ENCODE results near the gene KIAA1671. TPM values are rescaled to one million over a fixed set of nuclear protein-coding genes. Genes with fewer than 3 reads are reported as not detected.

KIAA1671 gene
- total and polyA plus RNA-seq, 9 of the 15 experiments (the other 6 are each of a cell fraction or from before 2014, with no cell fraction given), result under 0.01 to 0.11 (median 0.02) TPM; not detected in 5

DNA sequence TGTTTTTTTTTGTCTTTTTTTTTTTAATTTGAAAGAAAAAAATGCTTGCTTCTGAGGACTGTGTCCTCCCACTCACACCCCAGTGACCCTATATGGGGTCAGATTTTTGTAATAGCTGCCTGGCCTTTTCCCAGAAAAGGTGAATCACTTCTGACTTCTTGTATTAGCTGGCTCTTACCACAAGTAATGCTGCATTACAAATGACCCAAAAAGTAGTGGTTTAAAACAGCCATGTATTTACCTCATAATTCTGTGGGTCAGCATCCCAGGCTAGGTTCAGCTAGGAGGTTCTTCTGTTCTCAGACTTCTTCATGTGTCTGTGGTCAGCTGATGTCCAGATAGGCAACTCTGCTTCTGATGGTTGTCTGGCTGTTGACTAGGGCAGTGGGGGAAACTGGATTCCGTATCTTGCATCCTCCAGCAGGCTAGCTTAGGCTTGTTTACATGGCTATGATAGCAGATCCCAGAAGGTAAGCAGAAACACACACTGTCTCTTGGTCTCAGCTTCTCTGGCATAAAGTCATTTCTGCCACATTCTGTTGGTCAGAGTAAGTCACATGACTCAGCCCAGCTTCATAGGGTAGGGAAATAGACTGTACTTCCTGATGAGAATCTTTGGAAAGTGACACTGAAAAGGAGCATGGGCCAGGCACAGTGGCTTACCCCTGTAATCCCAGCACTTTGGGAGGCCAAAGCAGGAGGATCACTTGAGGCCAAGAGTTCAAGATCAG is 25.5 kb upstream of the KIAA1671 start:
- in situ Hi-C loops (cut with MboI), result no loop called here
- TF ChIP-seq HCFC1 (IDR thresholded peaks at IDR 0.05; ENCODE audit: low read depth, low read length) (no peak), MEF2D (tag; conservative IDR thresholded peaks at IDR 0.05; ENCODE audit: low read depth) (no peak), ZNF780A (CRISPR knock-in tag; IDR thresholded peaks at IDR 0.05) (no peak), ZSCAN32 (CRISPR knock-in tag; IDR thresholded peaks at IDR 0.05) (no peak), GATAD2B (IDR thresholded peaks at IDR 0.05; ENCODE audit: borderline replicate concordance) (no peak), RAD51 (IDR thresholded peaks at IDR 0.05; ENCODE audit: borderline replicate concordance, low read depth) (0 out of 2 replicates have a peak, but pooled peaks have one; percentile 15), NBN (IDR thresholded peaks at IDR 0.05; ENCODE audit: low read depth) (no peak), DIDO1 (tag; IDR thresholded peaks at IDR 0.05; ENCODE audit: low read depth) (no peak), PRMT5 (CRISPR knock-in tag; IDR thresholded peaks at IDR 0.05) (no peak), SIN3A (IDR thresholded peaks at IDR 0.05; ENCODE audit: borderline replicate concordance in 2 of 2, control insufficient read depth in 1 of 2, low read depth in 2 of 2, low read length in 2 of 2) (no peak), ZBTB8A (IDR thresholded peaks at IDR 0.05; ENCODE audit: partially characterized antibody) (no peak), PPARD (CRISPR knock-in tag; IDR thresholded peaks at IDR 0.05) (no peak), TOE1 (IDR thresholded peaks at IDR 0.05; ENCODE audit: borderline replicate concordance) (peak; percentile 35; the same call in 1 of the 2 replicates), TOE1 (CRISPR knock-in tag; IDR thresholded peaks at IDR 0.05; ENCODE audit: borderline replicate concordance, low read depth) (no peak), PYGO2 (tag; IDR thresholded peaks at IDR 0.05) (no peak)
- TF ChIP-seq, protein P1, sequence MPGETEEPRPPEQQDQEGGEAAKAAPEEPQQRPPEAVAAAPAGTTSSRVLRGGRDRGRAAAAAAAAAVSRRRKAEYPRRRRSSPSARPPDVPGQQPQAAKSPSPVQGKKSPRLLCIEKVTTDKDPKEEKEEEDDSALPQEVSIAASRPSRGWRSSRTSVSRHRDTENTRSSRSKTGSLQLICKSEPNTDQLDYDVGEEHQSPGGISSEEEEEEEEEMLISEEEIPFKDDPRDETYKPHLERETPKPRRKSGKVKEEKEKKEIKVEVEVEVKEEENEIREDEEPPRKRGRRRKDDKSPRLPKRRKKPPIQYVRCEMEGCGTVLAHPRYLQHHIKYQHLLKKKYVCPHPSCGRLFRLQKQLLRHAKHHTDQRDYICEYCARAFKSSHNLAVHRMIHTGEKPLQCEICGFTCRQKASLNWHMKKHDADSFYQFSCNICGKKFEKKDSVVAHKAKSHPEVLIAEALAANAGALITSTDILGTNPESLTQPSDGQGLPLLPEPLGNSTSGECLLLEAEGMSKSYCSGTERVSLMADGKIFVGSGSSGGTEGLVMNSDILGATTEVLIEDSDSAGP (CRISPR knock-in tag; IDR thresholded peaks at IDR 0.05), result no peak
- TF ChIP-seq, protein P2, sequence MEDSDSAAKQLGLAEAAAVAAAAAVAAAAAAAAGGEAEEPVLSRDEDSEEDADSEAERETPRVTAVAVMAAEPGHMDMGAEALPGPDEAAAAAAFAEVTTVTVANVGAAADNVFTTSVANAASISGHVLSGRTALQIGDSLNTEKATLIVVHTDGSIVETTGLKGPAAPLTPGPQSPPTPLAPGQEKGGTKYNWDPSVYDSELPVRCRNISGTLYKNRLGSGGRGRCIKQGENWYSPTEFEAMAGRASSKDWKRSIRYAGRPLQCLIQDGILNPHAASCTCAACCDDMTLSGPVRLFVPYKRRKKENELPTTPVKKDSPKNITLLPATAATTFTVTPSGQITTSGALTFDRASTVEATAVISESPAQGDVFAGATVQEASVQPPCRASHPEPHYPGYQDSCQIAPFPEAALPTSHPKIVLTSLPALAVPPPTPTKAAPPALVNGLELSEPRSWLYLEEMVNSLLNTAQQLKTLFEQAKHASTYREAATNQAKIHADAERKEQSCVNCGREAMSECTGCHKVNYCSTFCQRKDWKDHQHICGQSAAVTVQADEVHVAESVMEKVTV (CRISPR knock-in tag; IDR thresholded peaks at IDR 0.05), result no peak
- TF ChIP-seq, protein P3, sequence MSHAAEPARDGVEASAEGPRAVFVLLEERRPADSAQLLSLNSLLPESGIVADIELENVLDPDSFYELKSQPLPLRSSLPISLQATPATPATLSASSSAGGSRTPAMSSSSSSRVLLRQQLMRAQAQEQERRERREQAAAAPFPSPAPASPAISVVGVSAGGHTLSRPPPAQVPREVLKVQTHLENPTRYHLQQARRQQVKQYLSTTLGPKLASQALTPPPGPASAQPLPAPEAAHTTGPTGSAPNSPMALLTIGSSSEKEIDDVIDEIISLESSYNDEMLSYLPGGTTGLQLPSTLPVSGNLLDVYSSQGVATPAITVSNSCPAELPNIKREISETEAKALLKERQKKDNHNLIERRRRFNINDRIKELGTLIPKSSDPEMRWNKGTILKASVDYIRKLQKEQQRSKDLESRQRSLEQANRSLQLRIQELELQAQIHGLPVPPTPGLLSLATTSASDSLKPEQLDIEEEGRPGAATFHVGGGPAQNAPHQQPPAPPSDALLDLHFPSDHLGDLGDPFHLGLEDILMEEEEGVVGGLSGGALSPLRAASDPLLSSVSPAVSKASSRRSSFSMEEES (CRISPR knock-in tag; IDR thresholded peaks at IDR 0.05), result peak; percentile 78
- intact Hi-C loops (cut with micrococcal nuclease), result no loop called here
- DNase-seq (ENCODE audit: extremely low read depth in 1 of 4, low spot score in 3 of 4) (no peak), FAIRE-seq (no peak), ATAC-seq (no peak)
- Histone ChIP-seq H3K9ac (ENCODE audit: insufficient read depth in 1 of 2, low read depth in 2 of 2, low read length in 2 of 2) (no peak overlapping the region), H3K27ac (ENCODE audit: extremely low read depth, low read depth, low read length) (no peak overlapping the region), H3K27me3 (ENCODE audit: control insufficient read depth in 2 of 2, insufficient read depth in 2 of 2, low read length in 2 of 2) (peaks cover 0 to 20% of the 10 kb centered on the region in 2 experiments; a peak in 2 of 5 replicates), H3K9me3 (replicated peaks; ENCODE audit: control insufficient read depth, insufficient read depth, low read depth, low read length) (no peaks in the 10 kb centered on the region), H3K79me2 (ENCODE audit: control insufficient read depth, insufficient read depth, low read length) (no peaks in the 10 kb centered on the region), H3K4me3 (no peak overlapping the region), H4K20me1 (replicated peaks; ENCODE audit: control insufficient read depth, insufficient read depth, low read length) (no peaks in the 10 kb centered on the region), H3K36me3 (ENCODE audit: control insufficient read depth, insufficient read depth, low read length) (no peaks in the 10 kb centered on the region), H3K4me1 (replicated peaks in 1 of 2; ENCODE audit: control insufficient read depth in 2 of 2, insufficient read depth in 2 of 2, low read length in 2 of 2) (no peaks in the 10 kb centered on the region), H2AFZ (ENCODE audit: low read depth, low read length) (no peak overlapping the region), H3K9me1 (ENCODE audit: control insufficient read depth, insufficient read depth, low read length) (no peaks in the 10 kb centered on the region), H3K4me2 (ENCODE audit: insufficient read depth, low read length) (no peak overlapping the region)
- no TSS peak for BruUV-seq (replicated peaks)
- 0% methylated on average over 1 of the region's 1 CpG for WGBS (ENCODE audit: insufficient coverage, low coverage, missing lambda C conversion rate)
- ChIA-PET CTCF (ENCODE audit: low intra/inter-chr PET ratio) (no interaction called here), POLR2A (no interaction called here)
